ENCODE results near the gene STEEP1.

DNA sequence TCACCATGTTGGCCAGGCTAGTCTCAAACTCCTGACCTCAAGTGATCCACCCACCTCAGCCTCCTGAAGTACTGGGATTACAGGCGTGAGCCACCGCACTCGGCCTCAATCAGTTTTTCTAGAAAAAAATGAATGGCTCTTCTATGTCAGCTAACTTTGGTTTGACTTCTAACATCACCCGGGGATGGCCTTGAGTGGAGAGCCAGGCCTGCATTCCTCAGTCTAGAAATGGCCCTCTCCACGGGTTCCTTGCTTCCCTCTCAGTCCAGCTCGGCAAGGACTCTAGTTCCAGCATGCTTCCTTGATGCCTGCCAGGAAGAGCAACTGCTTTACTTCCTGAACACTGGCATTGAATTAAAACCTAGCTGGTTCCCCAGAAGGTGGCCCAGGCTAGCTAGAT, 58.0 kb downstream of the STEEP1 start:
- TF ChIP-seq EZH2phosphoT487 (IDR thresholded peaks at IDR 0.05; ENCODE audit: borderline replicate concordance, low read length): no peak
- TF ChIP-seq, protein P1, sequence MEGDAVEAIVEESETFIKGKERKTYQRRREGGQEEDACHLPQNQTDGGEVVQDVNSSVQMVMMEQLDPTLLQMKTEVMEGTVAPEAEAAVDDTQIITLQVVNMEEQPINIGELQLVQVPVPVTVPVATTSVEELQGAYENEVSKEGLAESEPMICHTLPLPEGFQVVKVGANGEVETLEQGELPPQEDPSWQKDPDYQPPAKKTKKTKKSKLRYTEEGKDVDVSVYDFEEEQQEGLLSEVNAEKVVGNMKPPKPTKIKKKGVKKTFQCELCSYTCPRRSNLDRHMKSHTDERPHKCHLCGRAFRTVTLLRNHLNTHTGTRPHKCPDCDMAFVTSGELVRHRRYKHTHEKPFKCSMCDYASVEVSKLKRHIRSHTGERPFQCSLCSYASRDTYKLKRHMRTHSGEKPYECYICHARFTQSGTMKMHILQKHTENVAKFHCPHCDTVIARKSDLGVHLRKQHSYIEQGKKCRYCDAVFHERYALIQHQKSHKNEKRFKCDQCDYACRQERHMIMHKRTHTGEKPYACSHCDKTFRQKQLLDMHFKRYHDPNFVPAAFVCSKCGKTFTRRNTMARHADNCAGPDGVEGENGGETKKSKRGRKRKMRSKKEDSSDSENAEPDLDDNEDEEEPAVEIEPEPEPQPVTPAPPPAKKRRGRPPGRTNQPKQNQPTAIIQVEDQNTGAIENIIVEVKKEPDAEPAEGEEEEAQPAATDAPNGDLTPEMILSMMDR (conservative IDR thresholded peaks at IDR 0.05; ENCODE audit: low read depth, low read length): no peak

Measured in PC-3 (cell line).